HG02798 (cell line): ENCODE data around the gene MRPL19.
A peak's percentile ranks its signal among the peaks of the same experiment; 100 is the strongest.

Source experiments
- ATAC-seq: cut with Tn5 transposase; IDR thresholded peaks from one replicate; pipeline ENCODE4 v1.9.1; 2021; ENCODE audit warnings: mild to moderate bottlenecking; ENCODE audit not compliant: unreplicated experiment, poor library complexity

MRPL19 gene

DNA sequence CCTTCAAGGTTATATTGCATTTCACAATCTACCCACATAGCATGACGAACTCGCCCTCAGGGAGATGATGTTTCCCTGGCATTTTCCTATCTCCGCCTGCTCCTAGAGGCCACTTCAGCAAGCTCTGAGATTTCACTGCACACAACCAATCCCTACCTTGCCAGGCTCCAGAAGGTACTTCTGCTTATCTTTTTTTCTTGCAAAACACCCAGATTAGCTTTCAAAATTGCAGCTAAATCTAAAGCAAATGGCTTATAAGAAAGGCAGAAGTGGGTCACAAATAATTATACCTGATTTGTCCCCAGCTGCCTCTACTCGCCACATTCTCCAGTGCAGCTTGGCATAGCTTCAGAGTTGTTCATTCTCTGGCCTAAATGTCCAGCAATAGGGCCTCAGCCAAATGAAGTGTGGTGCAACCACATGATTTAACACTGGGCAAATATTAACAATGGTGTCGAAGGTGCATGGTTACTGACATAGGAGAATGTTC lies 32.4 kb upstream of the MRPL19 start:
- no peak for ATAC-seq

DNA sequence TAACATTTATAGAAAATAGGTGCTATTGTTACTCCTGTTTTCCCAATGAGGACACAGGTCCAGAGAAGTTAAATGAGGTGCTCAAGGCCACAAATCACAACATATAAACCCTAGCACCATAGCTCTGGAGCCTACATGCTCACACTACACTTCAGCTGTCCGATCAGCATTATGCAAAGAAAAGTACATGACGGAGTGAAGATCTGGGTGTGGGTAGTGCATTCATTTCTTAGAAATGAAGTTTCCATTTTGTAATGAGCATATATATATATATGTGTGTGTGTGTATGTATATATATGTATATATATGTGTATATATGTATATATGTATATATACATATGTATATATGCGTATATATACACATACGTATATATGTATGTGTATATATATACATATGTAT lies 30.2 kb upstream of the MRPL19 start:
- no peak for ATAC-seq

DNA sequence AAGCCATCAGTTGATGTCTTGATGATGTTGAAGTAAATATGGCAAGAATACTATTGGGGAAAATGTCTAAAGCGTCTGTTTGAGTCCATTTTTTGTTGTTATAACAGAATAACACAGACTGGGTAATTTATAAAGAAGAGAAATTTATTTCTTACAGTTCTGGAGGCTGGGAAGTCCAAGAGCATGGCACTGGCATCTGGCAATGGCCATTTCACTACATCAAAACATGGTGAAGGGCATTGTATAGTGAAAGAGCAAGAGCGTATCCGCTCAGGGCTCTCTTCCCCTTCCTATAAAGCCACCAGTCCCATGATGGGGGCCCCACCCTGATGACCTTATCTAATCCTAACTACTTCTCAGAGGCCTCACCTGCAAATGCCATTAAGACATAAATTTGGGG lies 29.6 kb upstream of the MRPL19 start:
- no peak for ATAC-seq

DNA sequence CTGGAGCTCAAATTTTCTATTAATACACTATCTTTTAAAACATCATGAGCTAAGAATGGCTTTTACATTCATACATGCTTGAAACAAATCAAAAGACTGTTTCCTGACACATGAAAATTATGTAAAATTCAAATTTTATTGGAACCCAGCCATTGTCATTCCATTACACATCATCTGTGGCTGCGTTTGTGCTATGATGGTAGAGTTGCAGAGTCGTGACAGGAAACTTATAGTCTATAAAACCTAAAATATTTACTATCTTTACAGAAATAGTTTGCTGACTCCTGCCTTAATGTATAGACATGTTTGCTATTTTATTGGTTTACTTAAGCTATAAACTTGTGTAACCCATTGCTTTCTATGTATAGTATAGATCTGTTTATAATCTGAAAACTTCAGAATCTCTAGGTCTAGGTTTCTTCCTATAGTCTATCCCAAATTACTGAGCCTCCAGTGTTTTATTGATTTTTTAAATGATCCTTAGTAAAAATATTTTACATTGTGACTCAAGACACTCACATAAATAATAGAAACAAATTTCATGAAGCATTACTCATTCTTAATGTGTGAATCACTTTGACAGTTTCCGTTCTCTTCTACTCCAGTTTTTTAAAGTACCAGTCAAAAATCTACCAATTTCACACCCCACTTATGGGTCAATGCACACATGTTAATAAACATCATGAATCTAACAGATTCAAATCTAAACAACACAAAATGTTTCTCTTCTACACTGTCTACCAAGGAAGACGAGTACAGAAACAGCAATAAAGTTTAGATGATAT lies 26.4 kb upstream of the MRPL19 start:
- ATAC-seq: no peak

DNA sequence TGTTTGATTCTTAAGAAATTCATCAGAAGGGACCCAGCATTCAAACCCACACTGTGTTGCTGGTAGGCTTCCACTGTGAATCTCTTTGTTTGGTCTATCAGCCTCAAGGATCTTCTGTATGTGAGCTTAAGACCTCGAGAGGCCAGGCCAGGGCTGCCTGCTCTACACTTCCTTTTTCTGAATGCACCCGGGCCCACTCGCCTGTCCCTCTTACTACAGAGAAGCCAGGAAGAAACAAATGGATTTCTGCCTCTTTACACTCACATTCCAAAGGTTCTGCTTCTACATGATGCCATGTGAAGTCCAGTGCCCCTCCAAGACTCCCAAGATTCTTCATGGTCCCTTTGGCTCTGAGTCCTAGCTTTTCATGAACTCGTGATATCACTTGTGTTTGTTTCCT lies 25.4 kb upstream of the MRPL19 start:
- ATAC-seq: no peak

DNA sequence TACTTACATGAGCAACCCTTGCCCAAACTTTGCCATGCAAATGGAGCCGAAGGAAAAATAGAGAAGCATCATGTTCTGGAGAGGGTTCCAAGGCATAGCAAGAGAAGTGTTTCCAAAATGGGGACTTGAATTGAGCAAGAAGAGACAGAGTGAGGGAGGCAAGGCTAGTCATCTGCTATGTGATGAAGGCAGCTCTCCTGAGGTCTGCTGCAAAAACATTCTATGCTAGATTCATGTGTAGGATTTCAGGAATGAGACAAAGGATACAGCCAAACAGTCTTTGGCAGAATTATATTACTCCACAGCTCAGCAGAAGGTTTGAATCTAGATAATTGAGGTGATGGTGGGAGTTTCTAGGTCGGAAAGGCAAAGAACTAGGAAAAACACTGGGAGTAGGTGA lies 24.1 kb upstream of the MRPL19 start:
- ATAC-seq: no peak

DNA sequence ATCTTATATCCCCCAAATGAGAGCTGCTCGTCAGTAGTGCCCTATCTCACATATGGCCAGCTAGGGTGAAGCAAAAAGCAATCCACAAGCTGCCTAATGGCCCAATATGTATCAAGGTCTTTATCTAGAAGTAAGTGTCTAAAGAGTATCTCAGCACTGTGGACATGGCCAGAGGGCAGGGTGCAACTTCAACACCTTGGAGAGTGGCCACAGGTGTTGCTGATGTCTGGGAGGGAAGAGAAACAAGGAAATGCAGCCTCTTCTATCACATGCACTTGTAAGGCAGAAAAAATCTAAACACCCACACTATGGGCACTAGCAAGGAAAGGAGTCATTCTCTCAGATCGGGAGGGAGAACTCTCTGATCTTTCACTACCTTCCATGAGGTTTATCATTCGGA lies 23.7 kb upstream of the MRPL19 start:
- ATAC-seq: no peak

DNA sequence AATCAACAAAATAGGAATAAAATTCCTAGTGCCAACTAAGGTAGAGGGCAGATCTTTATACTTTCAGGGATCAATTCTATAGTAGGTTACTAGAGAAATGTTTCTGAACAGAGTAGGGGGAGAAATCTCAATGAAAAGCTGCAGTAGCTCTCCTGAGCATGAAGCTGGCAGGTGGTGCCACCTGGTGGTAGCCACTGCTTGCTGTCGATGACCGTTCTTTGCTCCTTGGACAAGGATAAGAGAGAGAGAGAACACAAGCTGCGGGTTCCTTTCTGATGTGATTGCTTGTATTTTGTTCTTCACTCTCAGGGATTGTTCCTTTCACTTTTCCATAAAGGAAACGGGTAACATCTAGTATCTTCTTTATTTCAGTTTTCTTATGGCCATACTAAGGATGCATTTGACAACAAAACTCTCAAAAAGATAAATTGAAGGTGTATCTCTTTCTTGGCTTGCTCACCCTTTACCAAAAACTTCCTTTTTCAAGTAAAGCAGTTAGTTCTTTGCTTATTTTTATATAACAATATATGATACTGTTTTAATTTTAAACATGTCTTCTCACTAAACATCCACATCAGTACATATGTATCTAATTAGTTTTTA lies 18.6 kb upstream of the MRPL19 start:
- ATAC-seq: peak; percentile 92

DNA sequence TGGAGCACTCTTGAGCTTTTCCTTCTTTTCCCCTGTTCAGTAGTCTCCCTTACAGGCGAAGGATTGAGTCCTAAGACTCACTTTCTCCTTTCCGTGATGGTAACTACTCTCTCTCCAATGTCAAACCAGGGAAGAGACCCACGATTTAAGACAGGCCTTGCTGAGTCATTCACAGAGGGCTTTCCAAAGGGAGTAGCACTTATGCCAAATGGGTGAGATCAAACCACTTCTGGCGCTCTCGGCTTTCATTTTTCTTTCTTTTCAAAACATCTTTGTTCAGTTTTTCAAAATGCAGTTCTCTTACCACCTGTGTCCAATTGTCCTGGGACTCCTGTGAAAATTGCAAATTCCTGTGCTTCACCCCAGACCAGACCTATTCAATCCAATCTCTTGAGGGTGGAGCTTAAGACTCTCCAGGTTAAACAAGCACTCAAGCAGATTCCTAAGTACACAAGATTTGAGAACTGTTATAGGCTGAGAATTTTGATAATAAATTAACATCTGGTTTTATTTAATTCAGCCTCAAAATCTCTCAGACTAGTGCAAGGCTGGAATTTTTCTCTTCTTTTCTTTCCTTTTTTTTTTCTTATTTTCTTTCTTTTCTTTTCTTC lies 14.4 kb upstream of the MRPL19 start:
- ATAC-seq: no peak

DNA sequence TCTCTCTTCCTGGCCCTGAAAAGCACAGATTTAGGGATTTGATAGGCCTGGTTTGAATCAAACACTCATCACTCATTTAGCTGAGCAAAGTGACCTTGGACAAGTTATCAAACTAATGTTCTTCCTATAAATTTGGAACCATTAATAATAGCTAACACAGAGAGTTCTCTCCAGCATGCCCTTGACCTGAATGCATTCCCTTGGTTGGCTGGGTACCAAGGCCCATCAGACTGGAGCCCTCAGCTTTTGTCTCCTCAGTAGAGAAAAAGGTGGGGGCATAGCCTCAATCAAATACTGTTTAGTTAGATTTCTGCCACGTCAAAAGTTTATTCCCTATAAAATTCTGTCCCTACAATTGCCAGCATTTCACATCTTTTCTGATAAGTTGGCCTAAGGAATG lies 13.8 kb upstream of the MRPL19 start:
- no peak for ATAC-seq

DNA sequence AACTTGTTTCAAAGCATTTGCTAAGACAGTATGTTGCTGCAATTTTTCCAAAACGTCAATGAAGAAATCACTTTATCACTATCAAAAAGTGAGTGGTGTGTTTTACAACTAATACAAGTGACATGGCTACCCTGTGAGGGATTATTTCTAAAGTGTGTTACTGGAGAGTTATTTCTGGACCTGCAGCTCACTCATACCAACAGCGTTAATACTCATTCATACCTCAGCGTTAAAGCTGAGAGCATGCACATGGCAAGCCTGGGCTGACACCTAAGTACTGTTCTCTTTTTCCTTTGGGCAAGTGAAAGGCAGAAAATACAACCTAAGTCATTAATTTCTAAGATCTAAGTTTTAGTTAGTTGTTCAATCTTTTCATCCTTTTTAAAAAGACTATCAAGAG lies 13.0 kb upstream of the MRPL19 start:
- ATAC-seq: no peak

DNA sequence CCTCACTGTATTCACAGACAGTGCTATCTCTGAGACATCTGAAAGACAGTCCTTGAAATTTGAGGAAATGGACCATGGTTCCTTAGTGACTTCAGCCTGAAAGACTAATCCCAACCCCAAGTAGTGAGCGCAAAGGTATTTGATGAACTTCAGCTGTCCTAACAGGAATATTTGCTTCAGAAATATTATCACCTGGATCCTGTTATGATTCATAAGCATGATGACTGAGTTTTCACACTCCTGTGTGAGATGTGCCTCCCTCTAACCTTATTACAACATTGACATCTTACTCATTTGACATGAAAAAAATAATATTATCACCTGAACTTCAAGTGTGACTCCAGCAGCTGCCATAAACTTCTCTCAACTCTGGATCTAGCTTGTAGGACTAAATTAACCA lies 11.6 kb upstream of the MRPL19 start:
- no peak for ATAC-seq

DNA sequence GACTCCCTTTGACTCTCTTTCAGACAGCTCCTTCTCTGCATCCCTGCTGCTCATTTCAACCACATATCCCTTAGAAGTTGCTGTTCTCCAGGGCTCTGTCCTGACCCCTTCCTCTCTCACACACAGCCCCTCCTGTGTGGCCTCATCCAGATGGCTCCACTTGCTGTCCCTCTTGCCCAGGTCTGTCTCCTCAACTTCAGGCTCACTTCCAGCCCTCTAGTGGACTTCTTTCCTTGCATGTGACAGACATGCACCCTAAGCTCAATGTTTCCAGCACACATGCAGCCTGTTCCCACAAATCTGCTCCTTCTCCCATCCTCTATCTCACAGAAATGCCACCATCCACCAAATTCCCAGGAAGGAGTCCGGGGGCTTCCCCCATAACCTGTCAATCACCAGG lies 9.0 kb upstream of the MRPL19 start:
- no peak for ATAC-seq

DNA sequence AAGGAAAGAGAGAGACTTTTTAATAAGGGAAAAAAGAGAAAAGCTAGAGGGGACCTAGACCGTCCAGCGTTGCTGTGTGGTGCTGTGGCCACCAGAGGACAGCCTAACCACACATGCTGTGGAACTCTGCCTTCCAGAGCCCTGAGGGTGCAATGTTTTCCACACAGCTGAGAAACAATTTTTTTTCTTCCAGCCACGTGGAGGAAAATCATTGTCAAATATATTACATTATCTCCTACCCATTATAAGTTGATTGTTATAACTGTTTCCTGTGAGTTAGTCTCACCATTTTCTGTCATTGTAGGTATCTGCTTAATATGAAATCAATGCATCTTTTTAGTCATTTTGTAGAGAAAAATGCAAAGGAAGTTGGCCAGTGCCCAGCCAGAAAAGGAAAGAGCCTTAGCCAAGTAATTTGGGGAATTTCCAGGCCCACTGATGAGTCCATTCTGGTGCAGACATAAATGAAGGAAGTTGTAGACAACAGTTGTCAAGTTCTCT lies 5.9 kb upstream of the MRPL19 start:
- ATAC-seq: peak; percentile 99

DNA sequence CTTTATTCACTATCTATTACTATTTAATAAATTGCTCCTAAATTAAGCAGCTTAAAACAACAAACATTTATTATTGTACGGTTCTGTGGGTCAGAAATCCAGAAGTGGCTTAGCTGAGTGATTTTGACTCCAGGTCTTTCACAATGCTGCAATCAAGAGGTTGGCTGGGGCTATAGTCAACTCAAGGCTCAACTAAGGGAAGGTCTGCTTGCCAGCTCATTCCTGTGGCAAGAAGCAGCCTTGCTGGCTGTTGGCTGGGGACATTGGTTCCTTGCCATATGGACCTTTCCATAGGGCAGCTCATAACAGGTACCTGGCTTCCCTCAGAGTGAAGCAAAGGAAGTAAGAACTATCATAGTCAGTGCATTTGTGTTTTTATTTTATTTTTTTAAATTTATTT lies 5.0 kb upstream of the MRPL19 start:
- ATAC-seq: no peak

DNA sequence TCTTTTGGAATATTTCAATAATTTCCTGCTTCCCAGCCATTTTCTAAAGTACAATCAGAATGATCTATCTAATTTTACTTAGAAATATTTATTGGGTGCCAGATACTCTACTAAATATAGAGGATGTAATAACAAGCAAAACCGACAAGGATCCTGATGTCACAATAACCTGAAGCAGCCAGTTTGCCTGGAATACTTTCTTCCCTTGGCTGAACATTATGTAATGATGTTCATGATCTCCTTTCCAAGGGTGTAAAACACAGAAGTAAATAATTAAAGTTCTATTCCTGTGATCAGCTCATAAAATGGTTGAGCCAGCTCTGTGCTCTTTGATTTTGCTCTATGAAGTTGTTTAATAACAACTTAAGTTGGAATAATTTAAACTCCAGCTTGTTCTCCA lies 2.6 kb upstream of the MRPL19 start:
- no peak for ATAC-seq

DNA sequence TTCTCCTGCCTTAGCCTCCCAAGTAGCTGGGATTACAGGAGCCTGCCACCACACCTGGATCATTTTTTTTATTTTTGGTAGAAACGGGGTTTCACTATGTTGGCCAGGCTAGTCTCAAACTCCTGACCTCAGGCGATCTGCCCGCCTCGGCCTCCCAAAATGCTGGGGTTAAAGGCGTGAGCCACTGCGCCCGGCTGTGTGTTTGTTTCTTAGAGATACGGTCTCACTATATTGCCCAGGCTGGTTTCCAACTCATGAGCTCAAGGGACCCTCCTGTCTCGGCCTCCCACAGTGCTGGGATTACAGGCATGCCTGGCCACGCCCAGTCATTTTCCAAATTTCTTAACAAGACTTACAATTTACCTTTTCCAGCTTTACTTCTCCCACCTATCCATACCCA lies 940 bp upstream of the MRPL19 start:
- ATAC-seq: no peak

DNA sequence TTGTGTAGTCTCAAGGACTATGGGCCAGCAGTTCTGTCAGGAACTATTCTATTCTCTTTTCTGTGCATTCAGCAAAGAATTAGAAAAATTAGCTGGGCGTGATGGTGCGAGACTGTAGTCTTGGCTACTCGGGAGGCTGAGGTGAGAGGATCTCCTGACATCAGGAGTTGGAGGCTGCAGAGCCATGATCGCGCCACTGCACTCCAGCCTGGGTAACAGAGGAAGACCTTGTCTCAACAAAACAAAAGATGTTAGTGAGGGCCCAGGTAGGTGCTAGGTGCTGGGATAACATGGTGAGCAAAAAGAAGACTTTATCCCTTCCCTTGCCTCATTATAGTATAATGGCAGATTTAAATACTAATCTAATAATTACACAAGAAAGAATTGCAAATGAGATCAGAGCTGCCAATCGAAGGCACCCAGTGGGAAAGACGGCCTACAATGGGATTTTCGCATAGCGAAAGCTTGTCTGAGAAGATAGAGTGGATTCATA lies 447 bp upstream of the MRPL19 start:
- peak; percentile 1 for ATAC-seq

DNA sequence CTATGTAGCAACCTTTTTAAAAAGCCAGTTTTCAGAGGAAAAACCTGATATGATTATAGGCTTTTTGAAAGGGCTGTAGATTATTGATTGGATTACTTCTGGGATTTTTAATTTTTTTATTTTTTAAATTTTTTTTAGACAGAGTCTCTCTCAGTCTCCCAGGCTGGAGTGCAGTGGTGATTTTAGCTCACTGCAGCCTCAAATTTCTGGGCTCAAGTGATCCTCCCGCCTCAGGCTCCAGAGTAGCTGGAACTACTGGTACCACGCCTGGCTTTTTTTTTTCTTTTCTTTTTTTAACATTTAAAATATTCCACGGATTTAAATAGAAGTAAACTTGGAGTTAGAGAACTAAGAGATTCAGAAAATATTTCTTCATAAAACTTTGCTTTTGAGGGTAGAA lies 1.2 kb downstream of the MRPL19 start:
- no peak for ATAC-seq

DNA sequence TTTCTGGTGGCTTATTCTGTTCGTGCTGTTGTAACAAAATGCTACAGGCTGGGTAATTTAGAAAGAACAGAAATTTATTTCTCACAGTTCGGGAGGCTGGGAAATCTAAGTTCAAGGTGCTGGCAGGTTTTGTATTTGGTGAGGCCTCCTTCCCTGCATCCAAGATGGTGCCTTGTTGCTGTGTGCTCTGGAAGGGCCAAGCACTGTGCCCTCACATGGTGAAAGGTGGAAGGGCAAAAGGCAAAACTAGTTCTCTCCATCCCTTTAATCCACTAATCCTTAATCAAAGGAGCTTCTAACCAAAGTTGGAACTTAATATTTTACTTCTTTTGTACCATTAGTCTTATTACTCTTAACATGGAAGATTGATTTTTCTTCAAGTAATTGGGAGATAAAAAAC lies 7.4 kb downstream of the MRPL19 start:
- ATAC-seq: no peak

DNA sequence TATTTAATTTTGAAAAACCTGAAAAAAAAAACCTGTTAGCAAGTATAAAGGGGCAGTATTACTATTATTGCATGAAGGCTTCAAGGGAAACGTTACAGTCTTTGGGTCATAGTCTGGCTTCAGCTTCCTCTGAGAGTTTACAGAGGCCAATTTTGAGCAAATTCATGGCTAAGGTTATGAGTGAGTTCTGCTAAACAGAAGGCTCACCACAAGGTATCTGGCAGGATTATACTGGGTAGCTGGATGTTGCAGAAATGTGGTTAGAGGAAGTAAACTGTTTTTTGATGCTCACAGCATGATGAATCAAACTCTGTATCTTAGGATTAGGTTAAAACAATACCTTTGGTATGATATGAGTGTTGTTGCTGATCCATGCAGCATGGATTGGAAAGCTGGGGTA lies 9.3 kb downstream of the MRPL19 start:
- no peak for ATAC-seq
